HL-60 (cell line): ENCODE data around the gene SLC35C1.

ENCODE experiments used
- DNase-seq, 2 experiments: peaks; one replicate each; pipeline ENCODE4 v3.0.0-alpha.2; 2010 to 2020; ENCODE audit warnings: low read depth in 1 of 2, low spot score in 1 of 2
- H3K27ac ChIP-seq: fragments of 250-450 bp; sonication (Bioruptor Pico); replicated peaks from 2 replicates; pipeline ENCODE4 v1.5.1; 2020; ENCODE audit warnings: mild to moderate bottlenecking, moderate library complexity
- H3K27me3 ChIP-seq: fragments of 250-450 bp; sonication (Bioruptor Pico); 2 replicates; pipeline ENCODE4 v1.5.1; 2021; ENCODE audit warnings: mild to moderate bottlenecking, moderate library complexity; ENCODE audit not compliant: insufficient read depth, poor library complexity, severe bottlenecking
- H3K4me3 ChIP-seq: replicated peaks from 2 replicates; pipeline ENCODE4 v1.5.1; 2011; ENCODE audit warnings: mild to moderate bottlenecking, control low read depth, low read length; ENCODE audit not compliant: insufficient read depth
- CTCF ChIP-seq: IDR thresholded peaks from one replicate; pipeline ENCODE4 v1.5.1; 2011; ENCODE audit warnings: low read length, control low read depth, inconsistent platforms; ENCODE audit not compliant: insufficient read depth
- GABPA ChIP-seq: IDR thresholded peaks from 2 replicates; pipeline ENCODE4 v1.6.1; 2012; ENCODE audit warnings: low read depth
- POLR2AphosphoS5 ChIP-seq: IDR thresholded peaks from 2 replicates; pipeline ENCODE4 v1.6.1; 2012; ENCODE audit warnings: low read depth
- REST ChIP-seq: IDR thresholded peaks from 2 replicates; pipeline ENCODE4 v1.6.1; 2012; ENCODE audit warnings: low read depth; ENCODE audit not compliant: insufficient replicate concordance
- SPI1 ChIP-seq: IDR thresholded peaks from 2 replicates; pipeline ENCODE4 v1.6.1; 2012; ENCODE audit warnings: low read depth, mild to moderate bottlenecking, borderline replicate concordance

Gene SLC35C1

DNA sequence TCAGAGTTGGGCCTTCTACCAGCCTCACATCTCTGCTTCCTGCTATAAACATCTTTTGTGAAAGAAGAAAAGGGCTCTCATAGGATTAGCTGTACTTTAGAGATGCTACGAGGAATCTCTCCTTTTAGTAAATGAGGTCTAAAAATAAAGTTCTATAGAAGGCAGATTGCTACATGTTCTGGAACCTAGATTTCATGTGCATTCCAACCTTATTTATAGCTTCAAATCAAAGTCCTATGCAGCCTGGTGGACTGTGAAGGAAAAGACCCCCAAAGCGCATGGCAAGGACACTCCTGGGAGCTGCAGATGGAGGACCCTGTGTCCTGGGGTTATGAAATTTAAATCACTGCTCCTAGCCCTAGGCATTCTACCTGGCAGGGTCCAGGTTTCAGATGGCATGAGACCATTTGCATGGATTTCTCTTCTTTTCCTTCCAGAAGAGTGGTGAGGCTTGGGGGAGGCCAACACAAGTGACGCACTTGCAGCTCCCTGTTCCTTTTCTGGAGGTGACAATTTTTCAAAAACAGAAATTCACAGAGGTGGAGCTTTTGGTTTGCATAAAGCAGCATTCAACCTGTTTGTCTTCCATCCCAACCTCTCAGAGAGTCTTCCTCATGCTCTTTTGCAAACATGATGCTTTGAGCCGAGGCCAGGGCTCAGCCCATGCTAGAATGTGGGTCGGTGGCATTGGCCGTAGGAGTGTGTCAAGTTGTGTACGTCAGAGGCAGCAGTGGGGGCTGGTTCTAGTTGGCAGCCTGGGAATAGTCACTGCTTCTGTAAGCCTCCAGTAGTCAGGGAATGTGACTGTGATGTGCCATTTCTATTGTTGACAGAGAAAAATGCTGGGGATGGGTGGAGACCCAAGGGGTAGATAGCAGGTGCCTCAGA is 48.6 kb downstream of the SLC35C1 start:
- no peaks in the 10 kb centered on the region for H3K27me3 ChIP-seq
- no peak overlapping the region for H3K27ac ChIP-seq
- TF ChIP-seq GABPA (no peak), REST (no peak), CTCF (no peak), SPI1 (no peak), POLR2AphosphoS5 (no peak)

GRCh38 chr11:45855308-45855707 is 50.4 kb downstream of the SLC35C1 start:
- DNase-seq, result no peak
- Histone ChIP-seq H3K4me3 (no peak overlapping the region), H3K27me3 (no peaks in the 10 kb centered on the region), H3K27ac (no peak overlapping the region)
- TF ChIP-seq POLR2AphosphoS5 (no peak), CTCF (no peak), GABPA (no peak), REST (no peak), SPI1 (no peak)

More for the DNA sequence above, 48.6 kb downstream of the SLC35C1 start:
- no peak overlapping the region for H3K4me3 ChIP-seq
- DNase-seq, result no peak

DNA sequence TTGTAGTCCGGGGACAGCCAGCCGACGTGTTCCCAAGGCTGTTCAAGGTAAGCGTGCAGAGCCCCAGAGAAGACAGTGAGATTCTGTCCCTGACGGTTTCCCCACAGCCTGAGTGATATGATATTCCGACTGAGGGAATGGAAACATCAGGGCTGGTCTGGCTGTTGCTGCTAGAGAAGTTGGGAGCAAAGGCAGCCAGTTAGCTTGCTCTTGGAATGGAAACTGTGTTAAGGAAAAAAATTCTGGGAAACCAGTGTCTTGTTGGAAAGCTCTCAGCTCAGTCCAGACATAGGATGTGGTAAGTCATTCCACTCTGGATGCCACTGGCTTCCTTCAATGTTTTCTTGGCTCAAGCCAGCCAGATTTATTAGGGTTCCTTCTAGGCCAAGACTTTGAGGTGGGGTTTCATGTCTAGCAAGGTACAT is 51.1 kb downstream of the SLC35C1 start:
- DNase-seq, result no peak
- Histone ChIP-seq H3K4me3 (no peak overlapping the region), H3K27me3 (no peaks in the 10 kb centered on the region), H3K27ac (no peak overlapping the region)
- TF ChIP-seq SPI1 (no peak), REST (no peak), GABPA (no peak), POLR2AphosphoS5 (no peak), CTCF (no peak)
